ENCODE results near the gene BACH2. TPM values are rescaled to one million over a fixed set of nuclear protein-coding genes. Genes with fewer than 3 reads are reported as not detected.
A peak's percentile ranks its signal among the peaks of the same experiment; 100 is the strongest.

BACH2 gene
- total and polyA plus RNA-seq, 7 donors, result under 0.01 to 5.6 (median 1.4) TPM

- WGBS, 2 donors, result 57% methylated on average over 2 of the region's 2 CpGs
- no peaks in the 10 kb centered on the region for H3K9me3 ChIP-seq
- no peaks in the 10 kb centered on the region for H3K27me3 ChIP-seq
- no peak overlapping the region for H3K4me3 ChIP-seq
- TF ChIP-seq POLR2A (IDR thresholded peaks at IDR 0.05), result no peak
- no peak for TF ChIP-seq POLR2AphosphoS5 (IDR thresholded peaks at IDR 0.05)
- TF ChIP-seq CTCF (IDR thresholded peaks at IDR 0.05), result no peak
- no peak for TF ChIP-seq EP300 (IDR thresholded peaks at IDR 0.05)
- no peak overlapping the region for H3K27ac ChIP-seq
- DNase-seq, result no peak
- H3K36me3 ChIP-seq, result no peaks in the 10 kb centered on the region
- intact Hi-C loops (cut with DNase I), result no loop called here
- H3K4me1 ChIP-seq, result peaks cover 0 to 24% (median 4%) of the 10 kb centered on the region in 4 donors
These were observed 292.7 kb downstream of the BACH2 start for GRCh38 chr6:90003941-90004340.

DNA sequence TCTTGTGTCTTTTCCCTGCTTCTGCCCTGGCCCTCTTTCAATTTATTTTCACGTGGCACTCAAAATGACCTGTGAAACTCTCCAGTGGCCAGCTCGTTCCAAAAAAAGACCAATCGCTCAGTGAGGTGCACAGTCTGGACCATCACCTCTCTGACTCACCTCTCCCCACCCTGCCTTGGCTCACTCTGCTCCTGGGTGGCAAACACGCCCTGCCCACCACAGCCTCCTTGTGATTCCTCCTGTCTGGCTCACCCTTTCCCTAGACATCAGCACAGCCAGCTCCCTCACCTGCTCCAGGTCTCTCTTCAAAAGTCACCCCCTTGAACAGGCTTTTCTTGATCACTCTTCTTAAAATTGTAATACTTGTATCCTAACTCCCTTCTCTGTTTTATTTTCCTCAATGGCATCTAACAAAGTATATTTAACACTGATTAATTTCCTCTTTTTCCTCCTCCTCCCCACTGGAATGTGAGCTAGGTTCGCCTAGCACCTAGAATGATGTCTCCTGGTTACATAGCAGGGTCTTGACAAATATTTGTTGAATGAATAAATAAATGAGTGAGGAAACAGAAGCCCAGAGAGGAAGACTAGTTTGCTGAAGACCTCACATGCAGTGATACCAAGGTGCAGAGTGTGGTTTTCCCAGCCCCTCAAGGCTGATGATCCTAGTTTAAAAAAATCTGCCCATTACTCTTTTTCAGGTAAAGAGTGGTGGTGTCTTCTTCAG, 293.4 kb downstream of the BACH2 start:
- no peak overlapping the region for H3K27ac ChIP-seq
- WGBS, 2 donors, result 68 to 89% methylated on average over 5 of the region's 5 CpGs
- H3K27me3 ChIP-seq, result no peaks in the 10 kb centered on the region
- TF ChIP-seq EP300 (IDR thresholded peaks at IDR 0.05), result no peak
- TF ChIP-seq CTCF (IDR thresholded peaks at IDR 0.05), result no peak
- DNase-seq, result no peak
- H3K4me1 ChIP-seq, result peaks cover 0 to 23% (median 3%) of the 10 kb centered on the region in 4 donors
- no peaks in the 10 kb centered on the region for H3K36me3 ChIP-seq
- H3K9me3 ChIP-seq, result no peaks in the 10 kb centered on the region
- intact Hi-C loops (cut with DNase I), result no loop called here
- no peak overlapping the region for H3K4me3 ChIP-seq

- intact Hi-C loops (cut with DNase I), result no loop called here
- DNase-seq, result no peak
- WGBS, 2 donors, result 89 to 92% methylated on average over 5 of the region's 5 CpGs
- TF ChIP-seq POLR2A (IDR thresholded peaks at IDR 0.05) (no peak), CTCF (IDR thresholded peaks at IDR 0.05) (no peak), POLR2AphosphoS5 (IDR thresholded peaks at IDR 0.05) (no peak), EP300 (IDR thresholded peaks at IDR 0.05) (no peak)
- H3K9me3 ChIP-seq, result no peaks in the 10 kb centered on the region
- H3K27me3 ChIP-seq, result no peaks in the 10 kb centered on the region
- peak overlapping the region in 1 of 4 donors; percentile 39 for H3K27ac ChIP-seq
- H3K4me1 ChIP-seq, result peaks cover 0 to 31% (median 7%) of the 10 kb centered on the region in 4 donors
- no peaks in the 10 kb centered on the region for H3K36me3 ChIP-seq
- no peak overlapping the region for H3K4me3 ChIP-seq
These were observed 295.5 kb downstream of the BACH2 start for GRCh38 chr6:90000864-90001731.

DNA sequence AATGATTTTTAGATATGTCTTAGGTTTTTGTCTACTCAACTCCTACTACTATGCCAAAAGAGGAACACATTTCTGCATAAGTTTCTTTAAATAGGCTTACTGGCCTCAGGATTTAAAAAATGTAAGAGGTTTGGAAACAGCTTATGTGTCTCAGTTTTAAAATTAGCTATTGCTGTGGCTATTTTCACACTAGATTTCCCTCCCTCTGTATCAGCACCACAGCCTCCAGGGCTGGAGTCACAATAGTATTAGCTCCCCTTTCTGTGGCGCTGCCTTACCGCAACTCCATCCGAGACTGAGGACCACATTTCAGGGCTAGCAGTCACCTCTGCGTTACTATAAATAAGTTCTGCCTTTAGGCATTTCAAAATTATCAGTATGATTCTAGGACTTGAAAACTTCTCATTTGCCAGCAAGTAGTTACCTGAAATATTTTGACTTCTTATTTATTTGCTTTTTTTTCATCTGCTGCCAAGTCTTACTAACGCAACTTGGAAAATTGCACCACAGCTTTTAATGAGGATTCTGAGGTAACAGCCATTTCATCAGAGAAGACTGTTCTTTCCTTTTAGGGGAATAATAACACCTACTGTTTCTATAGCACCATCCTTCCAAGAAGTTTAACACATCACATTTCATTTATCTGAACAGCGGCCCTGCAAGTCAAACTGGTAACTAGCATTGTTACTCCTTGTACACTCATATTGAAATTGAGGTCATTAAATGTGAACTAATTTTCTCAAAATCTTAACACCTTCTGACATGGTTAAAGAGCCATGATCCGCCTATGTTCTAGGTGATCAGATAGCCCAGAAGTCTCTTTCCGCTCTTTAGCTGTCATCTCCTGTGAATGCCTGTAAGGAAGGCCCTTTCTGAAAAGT, 296.5 kb downstream of the BACH2 start:
- Histone ChIP-seq H3K4me3 (no peak overlapping the region), H3K9me3 (no peaks in the 10 kb centered on the region), H3K36me3 (no peaks in the 10 kb centered on the region), H3K27ac (peak overlapping the region in 1 of 4 donors; percentile 39), H3K27me3 (no peaks in the 10 kb centered on the region), H3K4me1 (peaks cover 0 to 31% (median 7%) of the 10 kb centered on the region in 4 donors)
- no peak for DNase-seq
- WGBS, 2 donors, result 91 to 92% methylated on average over 8 of the region's 8 CpGs
- TF ChIP-seq POLR2A (IDR thresholded peaks at IDR 0.05) (no peak), CTCF (IDR thresholded peaks at IDR 0.05) (no peak), EP300 (IDR thresholded peaks at IDR 0.05) (no peak)
- intact Hi-C loops (cut with DNase I), result no loop called here
